Activated effector memory CD4-positive, alpha-beta T cell treated with anti-CD3 and anti-CD28 coated beads, Interleukin-2, amount 50 U/mL, for 16 hours (primary cell): ENCODE results near the gene IL21.
A peak's percentile ranks its signal among the peaks of the same experiment; 100 is the strongest.
"Not testable (repeated sequence)": the region's sequence is repeated elsewhere in the genome, so short reads cannot be mapped to it uniquely, and the experiment has no call there.

Experiments used
- DNase-seq: peaks from one replicate; pipeline ENCODE4 v3.0.0-alpha.2; 2020

The IL21 gene

GRCh38 chr4:122621016-122621507 is at the start of gene IL21:
TSS of gene IL21 (minus strand) at chr4:122621066. CDS start at chr4:122621011, 55 bp downstream.
- DNase-seq, result no peak

- DNase-seq, result no peak
These were observed 49.3 kb upstream of the IL21 start for GRCh38 chr4:122669911-122670738.

- DNase-seq, result no peak
These were observed 47.4 kb upstream of the IL21 start for GRCh38 chr4:122668241-122668640.

GRCh38 chr4:122666527-122667245 is 45.8 kb upstream of the IL21 start:
- no peak for DNase-seq

- DNase-seq, result no peak
These were observed 44.5 kb upstream of the IL21 start for GRCh38 chr4:122665161-122665929.

- no peak for DNase-seq
These were observed 43.1 kb upstream of the IL21 start for GRCh38 chr4:122663814-122664610.

- no peak for DNase-seq
These were observed 42.4 kb upstream of the IL21 start for GRCh38 chr4:122663291-122663690.

GRCh38 chr4:122662701-122663100 is 41.8 kb upstream of the IL21 start:
- DNase-seq, result no peak

GRCh38 chr4:122661176-122662160 is 40.6 kb upstream of the IL21 start:
- no peak for DNase-seq

GRCh38 chr4:122658818-122659295 is 38.0 kb upstream of the IL21 start:
- DNase-seq, result no peak

GRCh38 chr4:122658377-122658776 is 37.5 kb upstream of the IL21 start:
- no peak for DNase-seq

GRCh38 chr4:122657553-122657952 is 36.7 kb upstream of the IL21 start:
- no peak for DNase-seq

- not testable (repeated sequence) for DNase-seq
These were observed 35.7 kb upstream of the IL21 start for GRCh38 chr4:122656583-122656982.

- DNase-seq, result peak; percentile 75
These were observed 31.5 kb upstream of the IL21 start for GRCh38 chr4:122652379-122652778.

- no peak for DNase-seq
These were observed 29.3 kb upstream of the IL21 start for GRCh38 chr4:122650148-122650547.

GRCh38 chr4:122647656-122648055 is 26.8 kb upstream of the IL21 start:
- no peak for DNase-seq

GRCh38 chr4:122643257-122643656 is 22.4 kb upstream of the IL21 start:
- DNase-seq, result no peak

- DNase-seq, result no peak
These were observed 18.3 kb upstream of the IL21 start for GRCh38 chr4:122639181-122639580.

GRCh38 chr4:122636697-122637096 is 15.8 kb upstream of the IL21 start:
- DNase-seq, result no peak

GRCh38 chr4:122635205-122635604 is 14.3 kb upstream of the IL21 start:
- DNase-seq, result no peak

GRCh38 chr4:122633211-122633610 is 12.3 kb upstream of the IL21 start:
- DNase-seq, result no peak
